Choroid plexus epithelial cell (primary cell): Measurements from ENCODE around the gene TM2D1.
"Not testable (repeated sequence)": the region's sequence is repeated elsewhere in the genome, so short reads cannot be mapped to it uniquely, and the experiment has no call there.

Experiments used
- DNase-seq: peaks from one replicate; pipeline ENCODE4 v3.0.0-alpha.2; 2010; ENCODE audit warnings: low read depth
- H3K4me3 ChIP-seq: 2 replicates; pipeline ENCODE4 v1.5.1; 2011; ENCODE audit warnings: low read depth, mild to moderate bottlenecking, control low read depth, low read length, moderate library complexity
- CTCF ChIP-seq: conservative IDR thresholded peaks from 2 replicates; pipeline ENCODE4 v1.5.1; 2011; ENCODE audit warnings: low read depth, mild to moderate bottlenecking, control low read depth, inconsistent platforms, low read length, moderate library complexity

TM2D1 gene

GRCh38 chr1:61724506-61724812, 482 bp downstream of the TM2D1 start:
- peak; percentile 6 for DNase-seq
- peak overlapping the region; percentile 100 for H3K4me3 ChIP-seq
- no peak for TF ChIP-seq CTCF

- not testable (repeated sequence) for H3K4me3 ChIP-seq, DNase-seq
Observed at GRCh38 chr1:61718996-61719663, 5.8 kb downstream of the TM2D1 start.

- TF ChIP-seq CTCF = no peak
- DNase-seq = no peak
- no peak overlapping the region for H3K4me3 ChIP-seq
Observed at GRCh38 chr1:61711969-61712368, 13.0 kb downstream of the TM2D1 start.

- DNase-seq = peak; percentile 73
- H3K4me3 ChIP-seq = not testable (repeated sequence)
Observed at GRCh38 chr1:61711257-61711656, 13.7 kb downstream of the TM2D1 start.

GRCh38 chr1:61709908-61710289, 15.0 kb downstream of the TM2D1 start:
- TF ChIP-seq CTCF = no peak
- H3K4me3 ChIP-seq = no peak overlapping the region
- DNase-seq = no peak

GRCh38 chr1:61708953-61709907, 15.7 kb downstream of the TM2D1 start:
- DNase-seq = peak; percentile 51
- H3K4me3 ChIP-seq = no peak overlapping the region
- no peak for TF ChIP-seq CTCF

GRCh38 chr1:61699911-61700851, 24.8 kb downstream of the TM2D1 start:
- DNase-seq = peak; percentile 11
- TF ChIP-seq CTCF = no peak
- H3K4me3 ChIP-seq = no peak overlapping the region
